Inferior parietal cortex (tissue), 1 donor: ENCODE results near the gene ZNHIT1.
"Not testable (repeated sequence)": the region's sequence is repeated elsewhere in the genome, so short reads cannot be mapped to it uniquely, and the experiment has no call there.

Source experiments
- DNase-seq: peaks from one replicate; pipeline ENCODE4 v3.0.0-alpha.2; 2016; ENCODE audit errors: extremely low spot score

Gene ZNHIT1

DNA sequence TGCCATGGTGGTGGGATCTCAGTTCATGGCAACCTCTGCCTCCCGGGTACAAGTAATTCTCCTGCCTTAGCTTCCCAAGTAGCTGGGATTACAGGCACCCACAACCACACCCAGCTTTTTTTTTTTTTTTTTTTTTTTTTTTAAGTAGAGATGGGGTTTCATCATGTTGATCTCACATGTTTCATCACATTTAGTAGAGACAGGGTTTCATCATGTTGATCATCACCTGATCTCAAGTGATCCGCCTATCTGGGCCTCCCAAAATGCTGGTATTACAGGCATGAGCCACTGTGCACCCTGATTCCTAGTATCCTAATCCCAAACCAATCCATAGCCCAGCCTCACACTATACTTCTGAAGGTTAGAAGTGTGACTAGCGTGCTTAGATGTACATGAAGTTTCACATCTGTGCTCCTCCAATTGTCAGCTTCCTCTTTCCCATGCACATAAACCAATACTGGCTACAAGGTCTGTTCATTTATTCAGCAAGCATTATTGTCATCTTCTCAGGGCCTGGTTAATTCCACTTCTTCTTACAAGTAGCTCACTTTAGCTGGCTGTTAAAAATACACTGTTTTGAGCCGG lies 31.0 kb upstream of the ZNHIT1 start:
- DNase-seq: no peak

- no peak for DNase-seq
These were observed 28.9 kb upstream of the ZNHIT1 start for GRCh38 chr7:101189109-101189508.

DNA sequence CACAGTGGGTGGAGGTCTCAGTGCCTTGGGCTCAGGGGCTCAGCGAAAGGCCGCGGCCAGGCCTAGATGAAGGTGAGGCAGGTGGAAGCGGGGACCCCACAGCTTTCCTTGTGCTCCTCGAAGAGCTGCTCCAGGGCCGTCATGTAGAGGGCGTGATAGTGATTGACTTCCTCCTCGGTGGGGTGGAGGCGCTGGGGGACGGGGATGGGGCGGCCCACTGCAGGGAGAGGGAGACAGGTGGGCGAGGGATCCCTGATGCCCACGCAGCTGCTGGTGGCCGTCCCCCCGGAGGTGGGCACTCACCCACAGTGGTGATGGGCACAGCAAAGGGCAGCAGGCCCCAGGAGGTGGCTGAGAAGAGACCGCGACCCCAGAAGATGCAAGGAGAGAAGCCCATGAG lies 22.1 kb upstream of the ZNHIT1 start:
- no peak for DNase-seq

GRCh38 chr7:101197991-101198390 lies 20.0 kb upstream of the ZNHIT1 start:
- no peak for DNase-seq

DNA sequence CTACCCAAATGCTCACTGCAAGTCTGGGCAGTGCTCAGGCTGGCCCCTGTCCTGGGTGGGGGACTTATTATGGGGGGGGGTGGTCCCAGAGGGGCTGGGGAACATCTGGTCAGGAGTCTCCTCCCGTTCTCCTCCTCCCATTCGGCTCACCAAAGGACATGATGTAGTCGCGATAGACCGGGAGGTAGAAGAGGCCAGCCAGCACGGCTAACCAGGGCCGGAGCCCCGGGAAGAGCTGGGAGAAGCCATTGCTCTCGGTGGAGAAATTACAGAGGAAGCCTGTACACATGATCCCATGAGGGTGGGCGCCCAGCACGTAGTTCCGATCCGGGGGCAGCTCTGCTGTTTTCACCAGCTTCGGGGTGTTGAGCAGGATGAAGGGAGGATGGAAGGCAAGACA lies 19.5 kb upstream of the ZNHIT1 start:
- no peak for DNase-seq

GRCh38 chr7:101199522-101199921 lies 18.4 kb upstream of the ZNHIT1 start:
- not testable (repeated sequence) for DNase-seq

GRCh38 chr7:101200504-101200861 lies 17.5 kb upstream of the ZNHIT1 start:
- DNase-seq: no peak

DNA sequence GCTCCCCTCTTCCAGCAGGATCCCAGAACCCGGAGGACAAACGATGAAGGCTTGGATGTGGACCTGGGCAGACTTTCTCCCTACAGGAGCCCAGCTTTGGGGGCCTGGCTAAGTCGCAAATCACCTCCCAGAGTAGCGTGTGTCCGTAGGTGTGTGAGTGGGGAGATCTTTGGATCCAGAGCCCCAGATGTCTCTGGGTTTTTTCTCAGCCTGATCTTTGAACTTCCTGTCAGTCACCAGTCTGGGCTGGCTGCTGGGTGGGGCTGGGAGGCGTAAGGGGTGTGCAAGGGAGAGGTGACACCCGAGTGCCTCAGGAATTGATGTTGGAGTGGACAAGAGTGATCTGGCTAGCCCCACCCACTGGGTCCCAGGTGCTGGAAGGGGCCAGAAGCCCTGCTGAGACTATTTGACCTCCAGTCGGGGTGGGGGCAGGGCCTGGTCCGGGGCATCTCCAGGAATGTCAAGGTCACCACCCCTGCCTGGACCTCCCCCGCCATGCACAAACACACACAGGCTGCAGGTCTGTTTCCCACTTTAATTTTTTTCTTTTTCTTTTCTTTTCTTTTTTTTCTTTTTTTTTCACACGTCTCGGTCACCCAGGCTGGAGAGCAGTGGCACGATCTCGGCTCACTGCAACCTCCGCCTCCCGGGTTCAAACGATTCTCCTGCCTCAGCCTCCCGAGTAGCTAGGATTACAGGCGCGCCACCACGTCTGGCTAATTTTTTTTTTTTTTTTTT lies 16.9 kb upstream of the ZNHIT1 start, which contains the start of gene MOGAT3:
TSS of gene MOGAT3 (minus strand) at position 175 of the 738 bp plus-strand sequence. CDS start 182 bp downstream, outside the sequence.
- no peak for DNase-seq

DNA sequence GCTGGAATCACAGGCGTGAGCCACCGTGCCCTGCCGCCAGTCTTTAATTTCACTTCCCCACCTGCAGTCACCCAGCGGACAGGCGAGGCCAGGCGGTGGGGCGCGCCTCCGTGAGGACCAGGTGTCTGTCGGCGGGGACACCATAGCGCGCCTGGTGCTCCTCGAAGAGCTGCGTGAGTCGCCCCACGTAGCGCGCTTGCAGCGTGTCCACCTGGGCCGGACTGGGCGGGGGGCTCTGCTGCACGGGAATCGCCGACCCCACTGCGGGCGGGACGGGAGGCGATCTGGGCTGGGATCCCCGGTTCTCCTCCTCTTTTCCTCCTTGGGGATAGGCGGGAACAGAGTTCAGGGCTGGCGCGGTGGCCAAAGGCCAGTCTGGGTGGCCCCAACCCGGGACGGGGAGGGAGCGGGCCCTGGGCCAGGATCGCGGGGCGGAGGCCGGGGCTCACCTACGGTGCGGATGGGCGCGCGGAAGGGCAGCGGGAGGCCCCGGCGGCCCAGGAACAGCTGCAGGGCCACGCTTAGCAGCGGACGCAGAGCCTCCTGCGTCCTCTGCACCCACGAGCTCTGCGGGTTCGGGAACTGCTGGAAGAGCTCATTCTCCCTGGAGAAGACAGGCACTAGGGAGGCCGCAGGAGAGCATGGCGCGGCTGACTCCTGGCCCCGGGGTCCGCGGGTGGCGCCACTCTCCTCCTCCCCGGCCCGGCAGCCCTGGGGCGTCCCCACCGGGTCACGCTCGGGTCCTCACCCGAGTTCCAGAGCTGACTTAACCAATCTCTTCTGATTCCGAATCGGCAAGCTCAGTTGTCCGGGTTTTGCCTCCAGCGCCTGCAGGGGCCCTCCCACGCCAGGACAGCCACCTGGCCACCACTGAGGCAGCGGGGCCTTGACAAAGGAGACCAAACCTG lies 16.0 kb upstream of the ZNHIT1 start:
- DNase-seq: no peak

- no peak for DNase-seq
These were observed 15.4 kb upstream of the ZNHIT1 start for GRCh38 chr7:101202603-101202918.

- not testable (repeated sequence) for DNase-seq
These were observed 13.9 kb upstream of the ZNHIT1 start for GRCh38 chr7:101203740-101204738.

DNA sequence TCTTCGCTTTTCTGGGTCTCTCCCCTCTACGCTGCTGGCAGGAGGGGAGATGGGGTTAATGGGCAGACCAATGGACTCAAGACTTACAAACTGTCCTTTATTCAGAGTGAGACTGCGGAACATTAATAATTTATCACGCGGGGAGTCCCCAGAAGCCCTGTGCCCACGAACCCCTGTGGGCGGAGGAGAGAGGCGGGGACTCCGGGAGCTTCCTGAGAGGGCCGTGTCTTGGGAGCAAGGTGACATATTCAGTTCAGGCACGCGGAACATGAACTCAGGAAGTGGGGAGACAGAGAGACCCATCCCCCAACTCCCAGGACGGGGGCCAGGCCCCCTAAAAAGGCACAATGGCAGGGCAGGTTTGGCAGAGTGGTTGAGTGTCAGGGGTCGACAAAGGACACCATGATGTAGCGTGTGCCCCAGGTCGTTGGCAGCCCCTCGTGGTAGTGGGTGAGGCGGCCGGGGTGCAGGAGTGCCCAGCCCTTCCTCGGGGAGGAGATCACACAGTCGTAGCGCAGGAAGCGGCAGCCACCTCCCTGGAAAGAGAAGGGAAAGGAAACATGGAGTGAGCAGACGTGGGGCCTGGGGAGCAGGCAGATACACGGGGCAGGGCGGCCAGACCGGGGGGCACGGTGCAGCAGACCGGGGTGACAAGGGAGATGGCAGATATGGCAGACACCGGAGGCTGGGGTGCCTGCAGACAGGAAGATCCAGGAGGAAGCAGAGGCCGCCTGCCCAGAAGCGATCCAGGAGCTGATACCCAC lies 11.9 kb upstream of the ZNHIT1 start:
- no peak for DNase-seq

- no peak for DNase-seq
These were observed 11.3 kb upstream of the ZNHIT1 start for GRCh38 chr7:101206665-101207042.

- DNase-seq: no peak
These were observed 10.5 kb upstream of the ZNHIT1 start for GRCh38 chr7:101207459-101207858.

- no peak for DNase-seq
These were observed 9.2 kb upstream of the ZNHIT1 start for GRCh38 chr7:101208794-101209193.

DNA sequence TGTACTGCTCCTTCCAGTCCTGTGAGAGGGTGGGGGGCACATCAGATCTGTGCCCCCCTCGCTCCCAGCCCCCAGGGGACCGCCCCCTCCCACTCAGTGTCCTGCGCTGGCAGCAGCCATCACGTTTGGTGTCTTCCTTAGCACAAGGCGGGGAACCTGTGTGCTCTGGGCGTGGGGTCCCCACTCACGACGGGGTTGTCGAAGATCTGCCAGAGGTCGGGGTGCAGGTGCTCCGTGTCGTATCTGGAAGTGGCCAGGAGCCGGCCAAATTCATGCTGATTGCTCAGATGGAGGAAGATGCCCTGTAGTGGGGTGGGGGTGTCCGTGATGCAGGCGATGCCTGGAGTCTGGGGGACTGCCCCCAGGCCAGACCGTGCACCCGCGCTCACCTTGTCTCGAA lies 7.8 kb upstream of the ZNHIT1 start:
- no peak for DNase-seq

DNA sequence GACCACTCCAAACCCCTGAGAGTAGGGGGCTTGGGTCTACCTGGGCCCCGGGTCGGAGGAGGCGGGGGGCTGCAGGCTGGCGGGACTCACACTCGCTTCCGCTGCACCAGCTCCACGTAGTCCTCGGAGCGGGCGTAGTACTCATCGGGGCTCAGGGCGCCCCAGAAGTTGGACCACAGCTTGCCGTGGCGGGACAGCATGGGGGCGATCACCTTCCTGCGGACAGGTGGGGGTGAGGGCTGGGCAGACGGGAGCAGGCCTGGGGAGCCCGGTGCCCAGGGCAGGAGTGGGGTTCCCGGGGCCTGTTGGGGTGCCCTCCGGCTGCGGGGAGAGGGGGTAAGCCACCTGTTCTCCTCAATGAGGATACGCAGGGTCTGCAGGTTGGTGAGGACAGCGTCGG lies 6.5 kb upstream of the ZNHIT1 start:
- DNase-seq: no peak

- DNase-seq: no peak
These were observed 6.0 kb upstream of the ZNHIT1 start for GRCh38 chr7:101212014-101212413.

DNA sequence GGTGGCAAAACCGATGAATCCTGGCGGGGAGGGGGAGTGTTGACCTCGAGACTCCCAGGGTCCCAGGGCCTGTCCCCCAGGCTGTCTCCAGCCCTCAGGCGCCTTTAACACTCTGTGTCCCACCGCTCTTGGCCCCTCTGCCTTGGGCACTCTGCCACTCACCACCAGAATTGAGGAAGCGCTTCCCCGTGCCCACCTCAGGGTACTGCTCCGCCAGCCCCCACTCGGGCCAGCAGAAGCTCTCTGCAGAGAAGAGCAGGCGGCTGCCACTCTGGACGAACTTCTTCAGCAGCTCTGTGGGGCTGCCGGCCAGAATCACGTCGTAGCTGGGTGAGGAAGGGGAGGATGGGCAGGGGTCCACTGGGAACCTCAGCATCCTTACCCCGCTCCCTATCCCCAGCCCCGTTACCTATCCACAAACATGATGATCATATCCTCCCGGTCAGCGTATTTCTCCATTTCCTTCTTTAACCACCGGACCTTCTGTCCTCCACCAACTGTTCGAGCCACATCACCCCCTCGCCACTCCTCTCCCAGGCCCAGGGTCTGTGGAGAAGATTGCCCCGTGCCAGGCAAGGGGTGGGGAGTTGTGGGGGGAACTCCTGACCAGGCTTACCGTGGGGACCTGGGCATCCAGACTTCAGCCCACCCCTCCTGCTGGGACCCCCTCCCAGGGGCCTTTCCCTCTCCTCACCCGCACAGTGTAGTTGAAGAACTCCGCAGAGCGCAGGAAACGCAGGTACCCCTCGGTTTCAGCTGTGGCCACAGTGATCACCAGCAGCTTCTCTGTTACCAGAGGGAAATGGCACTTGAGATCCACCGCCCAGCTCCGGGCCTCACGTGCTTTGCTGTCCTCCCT lies 1.7 kb upstream of the ZNHIT1 start:
- no peak for DNase-seq

GRCh38 chr7:101216860-101217387 lies 1.0 kb upstream of the ZNHIT1 start:
- DNase-seq: no peak
